Ishikawa (cell line): ENCODE results near the gene C6orf89.

Experiments
- CEBPB ChIP-seq: IDR thresholded peaks from 2 replicates; pipeline ENCODE4 v1.6.1; 2012
- EGR1 ChIP-seq: IDR thresholded peaks from 2 replicates; pipeline ENCODE4 v1.6.1; 2012

DNA sequence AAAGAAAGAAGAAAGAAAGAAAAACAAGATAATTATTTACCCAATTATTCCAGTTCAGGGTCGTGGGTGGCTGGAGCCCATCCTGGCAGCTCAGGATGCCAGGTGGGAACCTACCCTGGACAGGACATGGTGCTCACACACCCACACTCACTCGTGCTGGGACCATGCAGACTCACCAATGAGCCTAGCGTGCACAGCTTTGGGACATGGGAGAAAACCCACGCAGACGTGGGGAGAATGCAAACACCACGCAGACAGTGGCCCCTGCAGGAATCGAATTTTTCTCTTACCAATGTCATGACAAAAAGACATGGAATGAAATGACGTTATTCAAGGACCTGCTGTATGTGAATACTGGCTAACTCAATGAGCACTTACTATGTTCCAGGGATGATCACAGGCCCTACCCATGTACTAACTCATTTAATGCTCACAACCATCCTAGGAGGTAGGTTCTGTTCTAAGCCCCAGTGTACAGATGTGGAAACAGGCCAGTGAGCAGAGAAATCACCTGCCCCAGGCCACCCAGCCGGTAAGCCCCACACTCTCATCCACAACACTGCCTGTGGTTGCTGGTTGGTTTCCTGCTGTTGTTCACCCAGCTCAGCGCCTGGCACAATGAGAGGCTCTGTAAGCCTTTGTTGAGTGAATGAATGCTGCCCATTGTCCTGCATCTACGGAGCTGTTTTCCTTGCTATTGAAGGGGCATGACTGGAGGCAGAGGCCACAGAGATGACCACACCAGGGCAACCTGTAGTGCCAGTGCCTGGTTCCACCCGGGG is 62.0 kb downstream of the C6orf89 start:
- TF ChIP-seq EGR1 (no peak), CEBPB (no peak)
